DND-41 (cell line): ENCODE measurements around the gene TMEM255B.

Source experiments
- ATAC-seq: fragments of 200-7000 bp; cut with Tn5 transposase; 3 replicates; pipeline ENCODE4 v1.9.1; 2021; ENCODE audit warnings: low read depth; ENCODE audit not compliant: insufficient read depth
- DNase-seq: peaks from one replicate; pipeline ENCODE4 v3.0.0-alpha.2; 2020
- H2AFZ ChIP-seq: 2 replicates; pipeline ENCODE4 v1.6.0; 2012; ENCODE audit warnings: low read depth, low read length
- H3K27ac ChIP-seq: 2 replicates; pipeline ENCODE4 v1.5.1; 2012; ENCODE audit warnings: low read length, inconsistent platforms
- H3K27me3 ChIP-seq: fragments of 200-600 bp; sonication (generic); 2 replicates; pipeline ENCODE4 v1.6.0; 2012; ENCODE audit warnings: low read length, mild to moderate bottlenecking, inconsistent platforms; ENCODE audit not compliant: insufficient read depth, poor library complexity
- H3K36me3 ChIP-seq: 2 replicates; pipeline ENCODE4 v1.5.1; 2012; ENCODE audit warnings: low read length, inconsistent platforms; ENCODE audit not compliant: insufficient read depth
- H3K4me1 ChIP-seq: 2 replicates; pipeline ENCODE4 v1.5.1; 2012; ENCODE audit warnings: mild to moderate bottlenecking, low read length; ENCODE audit not compliant: insufficient read depth
- H3K4me2 ChIP-seq: 2 replicates; pipeline ENCODE4 v1.6.0; 2012; ENCODE audit warnings: mild to moderate bottlenecking, moderate library complexity, low read length, inconsistent platforms; ENCODE audit not compliant: insufficient read depth
- H3K4me3 ChIP-seq, 2 experiments: fragments of 200-600 bp in 1 of 2; shearing (Covaris generic) in 1 of 2; 2 replicates each; pipeline ENCODE4 v1.5.1; 2012 to 2016; ENCODE audit warnings: inconsistent platforms in 2 of 2, low read length in 2 of 2, mild to moderate bottlenecking in 2 of 2, low read depth in 1 of 2, moderate library complexity in 1 of 2
- H3K79me2 ChIP-seq: 2 replicates; pipeline ENCODE4 v1.6.0; 2012; ENCODE audit warnings: low read length, inconsistent platforms; ENCODE audit not compliant: insufficient read depth
- H3K9ac ChIP-seq: 2 replicates; pipeline ENCODE4 v1.6.0; 2012; ENCODE audit warnings: low read depth, mild to moderate bottlenecking, inconsistent platforms, low read length, moderate library complexity
- H3K9me3 ChIP-seq: 2 replicates; pipeline ENCODE4 v1.5.1; 2012; ENCODE audit warnings: low read length, moderate library complexity, mild to moderate bottlenecking, inconsistent platforms; ENCODE audit not compliant: insufficient read depth, severe bottlenecking
- H4K20me1 ChIP-seq: 2 replicates; pipeline ENCODE4 v1.6.0; 2012; ENCODE audit warnings: low read length; ENCODE audit not compliant: insufficient read depth
- CTCF ChIP-seq: IDR thresholded peaks from 2 replicates; pipeline ENCODE4 v1.5.1; 2012; ENCODE audit warnings: borderline replicate concordance, low read length, moderate library complexity, mild to moderate bottlenecking; ENCODE audit not compliant: poor library complexity, severe bottlenecking; ENCODE audit errors: extremely low read depth
- EZH2 ChIP-seq: IDR thresholded peaks from 3 replicates; pipeline ENCODE4 v1.6.1; 2012; ENCODE audit warnings: borderline replicate concordance, low read depth, mild to moderate bottlenecking, moderate library complexity, low read length, inconsistent platforms; ENCODE audit not compliant: severe bottlenecking

The TMEM255B gene

DNA sequence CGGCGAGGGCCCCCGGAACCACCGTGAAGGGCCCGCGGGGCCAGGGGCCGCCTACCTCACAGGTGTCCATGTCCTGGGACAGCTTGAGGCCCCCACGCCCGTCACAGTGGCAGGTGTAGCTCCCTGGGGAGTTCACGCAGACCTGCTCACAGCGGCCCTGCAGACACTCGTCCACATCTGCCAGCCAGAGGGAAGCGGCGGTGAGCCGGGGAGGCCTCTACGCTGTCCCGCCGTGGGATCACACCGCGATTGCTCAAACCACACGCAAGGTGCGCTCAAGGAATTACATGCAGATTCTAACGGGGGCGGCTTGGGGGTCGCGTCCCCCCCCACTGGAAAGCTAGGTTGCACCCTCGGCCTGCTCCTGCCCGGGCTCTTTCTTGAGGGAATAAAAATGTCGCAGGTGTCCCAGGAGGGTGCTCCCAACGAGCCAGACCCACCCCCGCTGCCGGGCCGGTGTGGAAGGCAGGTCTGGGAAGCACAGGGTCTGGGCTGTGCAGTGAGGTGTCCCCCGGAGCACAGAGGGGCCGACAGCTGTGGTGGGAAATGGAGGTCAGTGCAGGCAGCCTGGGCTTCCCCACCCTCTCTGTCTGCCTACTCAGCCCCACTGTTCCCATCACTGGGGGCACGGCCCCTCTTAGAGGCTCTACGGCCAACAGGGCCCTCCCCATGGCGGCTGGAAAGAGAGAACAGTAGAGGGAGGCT is 75.6 kb downstream of the TMEM255B start:
- DNase-seq (no peak), ATAC-seq (no peak)
- TF ChIP-seq EZH2: no peak
- no peak for TF ChIP-seq CTCF
- H3K27me3 ChIP-seq: no peaks in the 10 kb centered on the region
- H3K79me2 ChIP-seq: no peaks in the 10 kb centered on the region
- no peak overlapping the region for H3K9ac ChIP-seq
- no peak overlapping the region for H3K27ac ChIP-seq
- H3K9me3 ChIP-seq: no peaks in the 10 kb centered on the region
- 0 out of 2 replicates have a peak, but pooled peaks cover 7% of the 10 kb centered on the region for H4K20me1 ChIP-seq
- H2AFZ ChIP-seq: no peak overlapping the region
- no peak overlapping the region for H3K4me3 ChIP-seq
- no peaks in the 10 kb centered on the region for H3K4me1 ChIP-seq
- no peaks in the 10 kb centered on the region for H3K36me3 ChIP-seq
- H3K4me2 ChIP-seq: no peak overlapping the region

- Histone ChIP-seq H3K4me2 (no peak overlapping the region), H2AFZ (no peak overlapping the region), H3K27me3 (no peaks in the 10 kb centered on the region), H3K79me2 (no peaks in the 10 kb centered on the region), H3K4me3 (no peak overlapping the region), H3K36me3 (no peaks in the 10 kb centered on the region), H3K27ac (no peak overlapping the region), H4K20me1 (0 out of 2 replicates have a peak, but pooled peaks cover 7% of the 10 kb centered on the region), H3K9me3 (no peaks in the 10 kb centered on the region), H3K9ac (no peak overlapping the region), H3K4me1 (no peaks in the 10 kb centered on the region)
- ATAC-seq (no peak), DNase-seq (no peak)
- TF ChIP-seq CTCF (no peak), EZH2 (no peak)
Observed at GRCh38 chr13:113835461-113836270, 76.6 kb downstream of the TMEM255B start.

DNA sequence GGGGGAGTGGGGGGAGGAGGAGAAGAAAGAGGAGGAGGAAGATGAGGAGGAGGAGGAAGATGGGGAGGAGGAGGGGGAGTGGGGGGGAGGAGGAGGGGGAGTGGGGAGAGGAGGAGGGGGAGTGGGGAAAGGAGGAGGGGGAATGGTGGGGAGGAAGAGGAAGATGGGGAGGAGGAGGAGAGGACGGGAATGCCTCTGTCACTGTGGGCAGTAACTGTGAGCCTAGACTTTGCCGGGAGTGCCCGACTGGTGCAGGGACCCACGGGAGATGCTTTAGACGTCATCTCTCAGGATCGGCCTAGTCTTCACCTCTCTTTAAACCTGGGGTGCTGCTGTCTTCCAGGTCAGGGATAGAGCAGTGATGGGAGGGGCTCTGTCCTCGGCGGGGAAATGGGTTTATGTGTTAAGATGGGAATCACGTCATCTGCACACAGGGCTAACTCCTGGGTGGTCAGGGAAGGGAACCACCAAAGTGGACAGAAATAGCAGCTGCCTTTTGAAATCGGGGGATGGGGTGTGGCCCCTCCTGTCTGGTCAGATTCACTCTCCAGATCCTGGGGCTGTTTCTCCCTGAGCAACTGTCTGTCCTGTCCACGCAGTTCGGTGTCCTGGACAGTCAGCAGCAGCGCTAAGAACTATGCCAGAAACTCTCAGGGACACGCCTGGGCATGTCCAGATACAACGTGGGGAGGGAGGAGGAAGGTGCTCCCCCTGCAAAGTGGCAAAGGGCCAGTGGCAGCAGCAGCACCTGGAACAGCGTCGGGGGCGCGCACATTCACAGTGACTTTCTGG is 77.9 kb downstream of the TMEM255B start:
- no peak overlapping the region for H3K4me2 ChIP-seq
- H3K4me3 ChIP-seq: no peak overlapping the region
- H3K4me1 ChIP-seq: no peaks in the 10 kb centered on the region
- H3K9ac ChIP-seq: no peak overlapping the region
- no peak overlapping the region for H3K27ac ChIP-seq
- no peak for DNase-seq
- 0 out of 2 replicates have a peak, but pooled peaks cover 12% of the 10 kb centered on the region for H4K20me1 ChIP-seq
- no peaks in the 10 kb centered on the region for H3K27me3 ChIP-seq
- no peaks in the 10 kb centered on the region for H3K79me2 ChIP-seq
- TF ChIP-seq CTCF (no peak), EZH2 (no peak)
- no peaks in the 10 kb centered on the region for H3K36me3 ChIP-seq
- no peak overlapping the region for H2AFZ ChIP-seq
- ATAC-seq: no peak
- no peaks in the 10 kb centered on the region for H3K9me3 ChIP-seq
